Measurements from ENCODE around the gene MYDGF. TPM values are rescaled to one million over a fixed set of nuclear protein-coding genes. Genes with fewer than 3 reads are reported as not detected.

Gene MYDGF
- total RNA-seq, 1 donor from 2014 or later = 23.4 TPM

GRCh38 chr19:4689403-4689802, 19.3 kb upstream of the MYDGF start:
- no peaks in the 10 kb centered on the region for H3F3A ChIP-seq (ENCODE audit: low read depth)
- no peak overlapping the region for H3K4me3 ChIP-seq
- no peaks in the 10 kb centered on the region for H3K4me1 ChIP-seq
- H4K20me1 ChIP-seq (ENCODE audit: low read depth) = no peaks in the 10 kb centered on the region
- Mint-ChIP-seq H3K4me3 (no peak overlapping the region), H3K27ac (no peak overlapping the region), H3K9me3 (no peaks in the 10 kb centered on the region), H3K36me3 (peaks cover 13% of the 10 kb centered on the region), H3K4me1 (no peaks in the 10 kb centered on the region), H3K27me3 (ENCODE audit: insufficient read depth, low read depth) (no peaks in the 10 kb centered on the region)
- H3K27me3 ChIP-seq = no peaks in the 10 kb centered on the region
- no peaks in the 10 kb centered on the region for H3K36me3 ChIP-seq
- DNase-seq (ENCODE audit: low spot score) = no peak
- H3K4me2 ChIP-seq = no peak overlapping the region
- H3K9ac ChIP-seq = no peak overlapping the region
- no peak overlapping the region for H2AFZ ChIP-seq (replicated peaks)
- H3K9me3 ChIP-seq (ENCODE audit: low read depth) = no peaks in the 10 kb centered on the region
- H3K27ac ChIP-seq = no peak overlapping the region
- no peaks in the 10 kb centered on the region for H3K79me2 ChIP-seq (ENCODE audit: low read depth)
- no peak for TF ChIP-seq CTCF (IDR thresholded peaks at IDR 0.05)
- TF ChIP-seq EZH2phosphoT487 (IDR thresholded peaks at IDR 0.05) = no peak
- no peak for TF ChIP-seq EZH2 (IDR thresholded peaks at IDR 0.05)

DNA sequence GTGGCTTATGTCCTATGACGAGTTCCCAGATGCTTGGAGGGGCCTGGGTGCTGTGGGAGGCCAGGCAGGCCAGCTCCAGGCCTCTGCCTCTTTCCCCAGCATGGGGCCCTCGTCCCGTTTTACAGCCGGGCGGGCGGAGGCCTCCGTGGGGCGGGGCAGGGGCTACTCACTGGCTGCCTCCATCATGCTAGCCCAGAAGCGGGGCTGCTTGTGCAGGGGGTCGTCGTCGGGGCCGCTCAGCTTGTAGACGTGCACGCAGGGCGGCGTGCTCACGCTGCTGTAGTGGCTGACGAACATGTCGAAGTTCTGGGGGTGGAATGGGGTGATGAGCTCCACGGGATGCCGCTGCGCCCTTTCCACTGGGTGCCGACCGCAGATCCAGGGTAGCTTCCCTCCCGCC, 18.4 kb upstream of the MYDGF start:
- H3K79me2 ChIP-seq (ENCODE audit: low read depth) = no peaks in the 10 kb centered on the region
- Mint-ChIP-seq H3K9me3 (no peaks in the 10 kb centered on the region), H3K36me3 (peaks cover 10% of the 10 kb centered on the region), H3K4me3 (no peak overlapping the region), H3K27ac (no peak overlapping the region), H3K4me1 (no peaks in the 10 kb centered on the region), H3K27me3 (ENCODE audit: insufficient read depth, low read depth) (no peaks in the 10 kb centered on the region)
- H3K27ac ChIP-seq = no peak overlapping the region
- no peaks in the 10 kb centered on the region for H3K27me3 ChIP-seq
- H3K4me2 ChIP-seq = no peak overlapping the region
- no peak overlapping the region for H3K4me3 ChIP-seq
- no peaks in the 10 kb centered on the region for H3K4me1 ChIP-seq
- no peaks in the 10 kb centered on the region for H4K20me1 ChIP-seq (ENCODE audit: low read depth)
- no peak overlapping the region for H2AFZ ChIP-seq (replicated peaks)
- H3K9me3 ChIP-seq (ENCODE audit: low read depth) = no peaks in the 10 kb centered on the region
- no peak for DNase-seq (ENCODE audit: low spot score)
- no peaks in the 10 kb centered on the region for H3F3A ChIP-seq (ENCODE audit: low read depth)
- H3K36me3 ChIP-seq = no peaks in the 10 kb centered on the region
- TF ChIP-seq EZH2phosphoT487 (IDR thresholded peaks at IDR 0.05) = no peak
- TF ChIP-seq EZH2 (IDR thresholded peaks at IDR 0.05) = no peak
- TF ChIP-seq CTCF (IDR thresholded peaks at IDR 0.05) = no peak
- H3K9ac ChIP-seq = no peak overlapping the region

GRCh38 chr19:4687396-4687795, 17.3 kb upstream of the MYDGF start:
- TF ChIP-seq EZH2 (IDR thresholded peaks at IDR 0.05) = no peak
- no peak for TF ChIP-seq EZH2phosphoT487 (IDR thresholded peaks at IDR 0.05)
- Histone ChIP-seq H3K4me1 (no peaks in the 10 kb centered on the region), H3F3A (ENCODE audit: low read depth) (no peaks in the 10 kb centered on the region), H3K9me3 (ENCODE audit: low read depth) (no peaks in the 10 kb centered on the region), H4K20me1 (ENCODE audit: low read depth) (no peaks in the 10 kb centered on the region), H3K36me3 (no peaks in the 10 kb centered on the region), H2AFZ (replicated peaks) (no peak overlapping the region), H3K4me2 (no peak overlapping the region), H3K79me2 (ENCODE audit: low read depth) (no peaks in the 10 kb centered on the region), H3K4me3 (no peak overlapping the region), H3K27me3 (no peaks in the 10 kb centered on the region), H3K27ac (no peak overlapping the region), H3K9ac (no peak overlapping the region)
- no peak overlapping the region for H3K4me3 Mint-ChIP-seq
- H3K9me3 Mint-ChIP-seq = no peaks in the 10 kb centered on the region
- no peaks in the 10 kb centered on the region for H3K4me1 Mint-ChIP-seq
- no peak for DNase-seq (ENCODE audit: low spot score)
- H3K36me3 Mint-ChIP-seq = peaks cover 7% of the 10 kb centered on the region
- no peak overlapping the region for H3K27ac Mint-ChIP-seq
- H3K27me3 Mint-ChIP-seq (ENCODE audit: insufficient read depth, low read depth) = no peaks in the 10 kb centered on the region

DNA sequence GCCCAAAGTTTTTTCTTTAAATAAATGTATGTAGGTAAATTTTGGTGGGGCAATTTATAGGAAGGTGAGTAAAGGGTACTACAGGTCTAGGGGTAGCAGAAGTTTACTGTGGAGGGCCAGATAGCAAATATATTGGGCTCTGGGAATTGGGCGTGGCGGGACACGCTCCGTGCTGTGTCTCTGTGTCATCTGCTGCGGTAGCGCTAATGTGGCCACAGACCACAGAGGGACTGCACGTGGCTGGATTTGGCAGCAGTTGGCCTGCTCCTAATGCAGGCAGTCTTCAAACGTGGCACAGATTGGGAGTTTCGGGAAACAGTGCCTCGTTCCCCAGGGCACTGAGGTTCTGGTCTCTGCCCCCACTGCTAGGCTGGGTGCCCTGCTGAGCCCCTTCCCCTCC, 16.6 kb upstream of the MYDGF start:
- no peak for DNase-seq (ENCODE audit: low spot score)
- Histone ChIP-seq H3K27me3 (no peaks in the 10 kb centered on the region), H3K79me2 (ENCODE audit: low read depth) (no peaks in the 10 kb centered on the region), H3F3A (ENCODE audit: low read depth) (no peaks in the 10 kb centered on the region), H3K4me2 (no peak overlapping the region), H4K20me1 (ENCODE audit: low read depth) (no peaks in the 10 kb centered on the region), H3K9ac (no peak overlapping the region), H3K4me1 (no peaks in the 10 kb centered on the region), H3K4me3 (no peak overlapping the region), H3K36me3 (no peaks in the 10 kb centered on the region), H3K27ac (no peak overlapping the region), H2AFZ (replicated peaks) (no peak overlapping the region), H3K9me3 (ENCODE audit: low read depth) (no peaks in the 10 kb centered on the region)
- no peak overlapping the region for H3K4me3 Mint-ChIP-seq
- TF ChIP-seq CTCF (IDR thresholded peaks at IDR 0.05) = no peak
- no peak for TF ChIP-seq EZH2phosphoT487 (IDR thresholded peaks at IDR 0.05)
- no peak for TF ChIP-seq EZH2 (IDR thresholded peaks at IDR 0.05)
- H3K36me3 Mint-ChIP-seq = peaks cover 7% of the 10 kb centered on the region
- H3K27me3 Mint-ChIP-seq (ENCODE audit: insufficient read depth, low read depth) = no peaks in the 10 kb centered on the region
- no peaks in the 10 kb centered on the region for H3K9me3 Mint-ChIP-seq
- no peaks in the 10 kb centered on the region for H3K4me1 Mint-ChIP-seq
- H3K27ac Mint-ChIP-seq = no peak overlapping the region
